Mesendoderm (in vitro differentiated cells): ENCODE data around the gene FXYD4.

ENCODE experiments used
- DNase-seq: peaks from one replicate; pipeline ENCODE4 v3.0.0; 2013
- H2AK5ac ChIP-seq: 2 replicates; pipeline ENCODE4 v1.6.1; 2013; ENCODE audit warnings: low read length, inconsistent platforms
- H2BK120ac ChIP-seq: 2 replicates; pipeline ENCODE4 v1.6.1; 2013; ENCODE audit warnings: low read depth, mild to moderate bottlenecking, low read length, moderate library complexity, mixed read lengths
- H2BK15ac ChIP-seq: replicated peaks from 2 replicates; pipeline ENCODE4 v1.6.1; 2013; ENCODE audit warnings: low read depth, mild to moderate bottlenecking, moderate library complexity
- H2BK5ac ChIP-seq: 2 replicates; pipeline ENCODE4 v1.6.1; 2013; ENCODE audit warnings: low read length, inconsistent platforms
- H3K18ac ChIP-seq: 2 replicates; pipeline ENCODE4 v1.6.1; 2013; ENCODE audit warnings: mild to moderate bottlenecking, low read length, mixed read lengths
- H3K23ac ChIP-seq: one replicate; pipeline ENCODE4 v1.6.1; 2013; ENCODE audit warnings: low read length
- H3K27ac ChIP-seq: 2 replicates; pipeline ENCODE4 v1.5.1; 2013; ENCODE audit warnings: low read depth, mild to moderate bottlenecking, inconsistent platforms, low read length, moderate library complexity
- H3K27me3 ChIP-seq: 2 replicates; pipeline ENCODE4 v1.6.1; 2013; ENCODE audit warnings: low read length, control low read depth, mild to moderate bottlenecking, inconsistent platforms; ENCODE audit not compliant: insufficient read depth, poor library complexity
- H3K36me3 ChIP-seq: 2 replicates; pipeline ENCODE4 v1.6.1; 2013; ENCODE audit warnings: low read length, inconsistent platforms; ENCODE audit not compliant: control insufficient read depth, insufficient read depth
- H3K4ac ChIP-seq: one replicate; pipeline ENCODE4 v1.6.1; 2013; ENCODE audit warnings: low read depth, mild to moderate bottlenecking, low read length, moderate library complexity
- H3K4me1 ChIP-seq: 2 replicates; pipeline ENCODE4 v1.6.1; 2013; ENCODE audit warnings: low read depth, low read length, inconsistent platforms; ENCODE audit not compliant: control insufficient read depth
- H3K4me2 ChIP-seq: 2 replicates; pipeline ENCODE4 v1.6.1; 2013; ENCODE audit warnings: low read length
- H3K4me3 ChIP-seq: 2 replicates; pipeline ENCODE4 v1.5.1; 2013; ENCODE audit warnings: mild to moderate bottlenecking, low read length
- H3K56ac ChIP-seq: one replicate; pipeline ENCODE4 v1.6.1; 2013; ENCODE audit warnings: low read length
- H3K79me1 ChIP-seq: 2 replicates; pipeline ENCODE4 v1.6.1; 2013; ENCODE audit warnings: low read length, inconsistent platforms
- H3K79me2 ChIP-seq: 2 replicates; pipeline ENCODE4 v1.6.1; 2013; ENCODE audit warnings: mild to moderate bottlenecking, low read length; ENCODE audit not compliant: control insufficient read depth, insufficient read depth
- H3K9ac ChIP-seq: 2 replicates; pipeline ENCODE4 v1.6.1; 2013; ENCODE audit warnings: low read length, inconsistent platforms
- H4K5ac ChIP-seq: one replicate; pipeline ENCODE4 v1.6.1; 2013; ENCODE audit warnings: low read length
- H4K8ac ChIP-seq: one replicate; pipeline ENCODE4 v1.6.1; 2013; ENCODE audit warnings: low read depth, mild to moderate bottlenecking, control low read depth, low read length, moderate library complexity
- WGBS: extraction: QIAGEN DNeasy Blood & Tissue Kit; methylation state at CpG from one replicate; pipeline ENCODE4 v1.1.7; 2013; ENCODE audit warnings: low lambda C conversion rate, missing lambda C conversion rate; ENCODE audit not compliant: insufficient coverage; ENCODE audit errors: extremely low coverage; 5-methylcytosine and 5-hydroxymethylcytosine counted together

FXYD4 gene

GRCh38 chr10:43410345-43410744, 38.9 kb downstream of the FXYD4 start:
- Histone ChIP-seq H2BK120ac (no peak overlapping the region), H2BK5ac (no peak overlapping the region), H4K5ac (no peak overlapping the region), H2BK15ac (no peak overlapping the region), H3K18ac (no peak overlapping the region), H3K36me3 (no peaks in the 10 kb centered on the region), H3K4ac (no peak overlapping the region), H3K23ac (no peak overlapping the region), H2AK5ac (no peak overlapping the region), H4K8ac (no peak overlapping the region), H3K4me3 (no peak overlapping the region), H3K4me1 (peaks cover 2% of the 10 kb centered on the region), H3K4me2 (no peak overlapping the region), H3K79me1 (no peaks in the 10 kb centered on the region), H3K9ac (no peak overlapping the region), H3K27me3 (no peaks in the 10 kb centered on the region), H3K27ac (no peak overlapping the region), H3K56ac (no peak overlapping the region), H3K79me2 (peaks cover 33% of the 10 kb centered on the region)
- WGBS = no CpG with 5 or more reads among the region's 14 CpGs
- DNase-seq = no peak

GRCh38 chr10:43411536-43411935, 40.1 kb downstream of the FXYD4 start:
- no peaks in the 10 kb centered on the region for H3K4me1 ChIP-seq
- no peaks in the 10 kb centered on the region for H3K79me1 ChIP-seq
- WGBS = no CpG with 5 or more reads among the region's 2 CpGs
- no peak overlapping the region for H3K27ac ChIP-seq
- no peak overlapping the region for H2BK5ac ChIP-seq
- no peak overlapping the region for H3K56ac ChIP-seq
- H2BK15ac ChIP-seq = no peak overlapping the region
- H3K4ac ChIP-seq = no peak overlapping the region
- H3K27me3 ChIP-seq = no peaks in the 10 kb centered on the region
- H3K18ac ChIP-seq = no peak overlapping the region
- no peak overlapping the region for H3K23ac ChIP-seq
- H4K5ac ChIP-seq = no peak overlapping the region
- no peak overlapping the region for H3K9ac ChIP-seq
- H4K8ac ChIP-seq = no peak overlapping the region
- no peak overlapping the region for H3K4me2 ChIP-seq
- H3K36me3 ChIP-seq = no peaks in the 10 kb centered on the region
- no peak overlapping the region for H3K4me3 ChIP-seq
- H3K79me2 ChIP-seq = peaks cover 21% of the 10 kb centered on the region
- no peak overlapping the region for H2AK5ac ChIP-seq
- no peak overlapping the region for H2BK120ac ChIP-seq
- DNase-seq = no peak

- DNase-seq = no peak
These were observed 44.1 kb downstream of the FXYD4 start for GRCh38 chr10:43415544-43415943.

DNA sequence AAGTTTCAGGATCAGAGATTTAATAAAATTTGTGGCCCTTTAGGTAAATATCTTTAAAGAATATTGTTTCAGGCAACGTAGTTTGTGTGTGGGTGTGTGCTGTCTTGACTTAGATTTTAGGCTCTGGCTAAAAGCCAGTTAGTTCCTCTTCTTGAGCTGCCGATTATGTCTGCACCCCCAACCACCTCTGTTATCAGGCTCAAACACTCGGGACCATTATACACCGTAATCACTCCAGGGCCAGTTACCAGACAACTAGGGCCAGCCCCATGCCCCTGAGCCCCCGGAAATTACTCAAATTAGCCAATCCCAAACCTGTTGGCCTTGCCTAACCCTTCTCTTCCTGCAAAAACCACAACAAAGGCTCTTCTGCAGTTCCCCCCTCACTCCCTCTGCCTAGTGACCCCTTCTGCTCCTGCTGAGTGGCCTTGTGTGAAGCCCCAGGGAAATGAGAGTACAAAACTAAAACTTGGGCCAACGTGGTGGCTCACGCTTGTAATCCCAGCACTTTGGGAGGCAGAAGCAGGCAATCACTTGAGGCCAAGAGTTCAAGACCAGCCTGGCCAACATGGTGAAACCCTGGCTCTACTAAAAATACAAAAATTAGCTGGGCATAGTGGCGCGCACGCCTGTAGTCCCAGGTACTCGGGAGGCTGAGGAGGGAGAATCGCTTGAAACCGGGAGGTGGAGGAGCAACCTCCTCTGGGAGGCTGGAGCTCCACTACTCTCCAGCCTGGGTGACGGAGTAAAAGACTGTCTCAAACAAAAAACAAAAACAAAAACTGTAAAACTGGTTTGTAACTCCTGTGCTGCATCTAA, 46.7 kb downstream of the FXYD4 start:
- no peak overlapping the region for H2AK5ac ChIP-seq
- H2BK120ac ChIP-seq = no peak overlapping the region
- H4K8ac ChIP-seq = no peak overlapping the region
- no peak overlapping the region for H3K23ac ChIP-seq
- H3K4ac ChIP-seq = no peak overlapping the region
- H3K4me2 ChIP-seq = no peak overlapping the region
- no peaks in the 10 kb centered on the region for H3K36me3 ChIP-seq
- no CpG with 5 or more reads among the region's 14 CpGs for WGBS
- no peaks in the 10 kb centered on the region for H3K27me3 ChIP-seq
- H2BK15ac ChIP-seq = no peak overlapping the region
- no peak overlapping the region for H3K4me3 ChIP-seq
- no peaks in the 10 kb centered on the region for H3K79me2 ChIP-seq
- no peak for DNase-seq
- no peak overlapping the region for H3K9ac ChIP-seq
- H3K18ac ChIP-seq = no peak overlapping the region
- H3K27ac ChIP-seq = no peak overlapping the region
- H4K5ac ChIP-seq = no peak overlapping the region
- H3K4me1 ChIP-seq = no peaks in the 10 kb centered on the region
- H2BK5ac ChIP-seq = no peak overlapping the region
- peak overlapping the region; percentile 25 for H3K56ac ChIP-seq
- no peaks in the 10 kb centered on the region for H3K79me1 ChIP-seq

More at GRCh38 chr10:43415544-43415943, 44.1 kb downstream of the FXYD4 start:
- H3K23ac ChIP-seq = no peak overlapping the region
- no peak overlapping the region for H2BK5ac ChIP-seq
- H2BK15ac ChIP-seq = no peak overlapping the region
- H3K79me1 ChIP-seq = no peaks in the 10 kb centered on the region
- H3K56ac ChIP-seq = no peak overlapping the region
- no CpG with 5 or more reads among the region's 10 CpGs for WGBS
- H3K4ac ChIP-seq = no peak overlapping the region
- no peaks in the 10 kb centered on the region for H3K79me2 ChIP-seq
- no peak overlapping the region for H3K4me3 ChIP-seq
- H3K18ac ChIP-seq = no peak overlapping the region
- H3K27me3 ChIP-seq = no peaks in the 10 kb centered on the region
- no peak overlapping the region for H3K27ac ChIP-seq
- no peak overlapping the region for H2AK5ac ChIP-seq
- H4K8ac ChIP-seq = no peak overlapping the region
- no peak overlapping the region for H3K4me2 ChIP-seq
- no peak overlapping the region for H3K9ac ChIP-seq
- no peak overlapping the region for H4K5ac ChIP-seq
- H3K4me1 ChIP-seq = no peaks in the 10 kb centered on the region
- no peak overlapping the region for H2BK120ac ChIP-seq
- H3K36me3 ChIP-seq = no peaks in the 10 kb centered on the region

DNA sequence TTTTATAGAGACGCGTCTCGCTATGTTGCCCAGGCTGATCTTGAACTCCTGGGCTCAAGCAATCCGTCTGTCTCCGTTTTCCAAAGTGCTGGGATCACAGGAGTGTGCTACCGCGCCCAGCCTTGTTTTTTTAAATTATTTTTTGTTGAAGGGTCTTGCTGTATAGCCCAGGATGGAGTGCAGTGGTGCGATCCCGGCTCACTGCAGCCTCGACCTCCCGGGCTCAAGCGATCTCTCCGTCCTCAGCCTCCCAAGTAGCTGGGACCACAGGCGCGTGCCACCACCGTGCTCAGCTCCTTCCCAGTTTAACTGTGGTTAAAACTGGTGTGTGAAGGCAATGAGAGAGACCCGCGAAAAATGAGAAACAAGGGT, 48.5 kb downstream of the FXYD4 start:
- Histone ChIP-seq H2AK5ac (no peak overlapping the region), H3K18ac (no peak overlapping the region), H4K5ac (peak overlapping the region; percentile 71), H3K79me2 (no peaks in the 10 kb centered on the region), H3K36me3 (no peaks in the 10 kb centered on the region), H2BK120ac (no peak overlapping the region), H3K27me3 (no peaks in the 10 kb centered on the region), H3K9ac (peak overlapping the region; percentile 63), H3K4me1 (no peaks in the 10 kb centered on the region), H3K79me1 (no peaks in the 10 kb centered on the region), H2BK5ac (no peak overlapping the region), H3K23ac (peak overlapping the region; percentile 66), H3K4ac (no peak overlapping the region), H3K4me3 (no peak overlapping the region), H2BK15ac (no peak overlapping the region), H3K4me2 (no peak overlapping the region), H3K27ac (no peak overlapping the region), H3K56ac (peak overlapping the region; percentile 81), H4K8ac (peak overlapping the region; percentile 28)
- DNase-seq = no peak
- no CpG with 5 or more reads among the region's 18 CpGs for WGBS
